Thyroid gland (tissue), 4 donors: ENCODE results near the gene SEMA3A. TPM values are rescaled to one million over a fixed set of nuclear protein-coding genes. Genes with fewer than 3 reads are reported as not detected.
"Not testable (repeated sequence)": the region's sequence is repeated elsewhere in the genome, so short reads cannot be mapped to it uniquely, and the experiment has no call there.

Source experiments
- DNase-seq, 2 donors: peaks; one replicate each; pipeline ENCODE4 v3.0.0-alpha.2; 2019
- H3K27ac ChIP-seq, 3 donors: fragments of 200-600 bp; sonication (generic); 1 replicate in 2 of 3; 2 replicates in 1 of 3; pipeline ENCODE4 v1.5.1; 2016 to 2019; ENCODE audit warnings: mild to moderate bottlenecking in 1 of 3, moderate library complexity in 1 of 3
- H3K27me3 ChIP-seq: fragments of 200-600 bp; sonication (generic); one replicate; pipeline ENCODE4 v1.5.1; 2019
- H3K36me3 ChIP-seq, 2 donors: fragments of 200-600 bp; sonication (generic); one replicate each; pipeline ENCODE4 v1.5.1; 2016 to 2019
- H3K4me1 ChIP-seq, 2 donors: fragments of 200-600 bp; sonication (generic); one replicate each; pipeline ENCODE4 v1.5.1; 2017 to 2019
- H3K4me3 ChIP-seq, 3 donors: fragments of 200-600 bp; sonication (generic); replicated peaks in 1 of 3; 1 replicate in 2 of 3; 2 replicates in 1 of 3; pipeline ENCODE4 v1.5.1; 2016; ENCODE audit warnings: mild to moderate bottlenecking in 1 of 3
- H3K9me3 ChIP-seq: fragments of 200-600 bp; sonication (generic); one replicate; pipeline ENCODE4 v1.5.1; 2017
- CTCF ChIP-seq, 6 experiments: fragments of 200-600 bp in 3 of 6; fragments of 450-650 bp in 3 of 6; sonication (generic) in 3 of 6; IDR thresholded peaks; one replicate each; pipeline ENCODE4 v1.5.1; 2016 to 2019; ENCODE audit warnings: antibody characterized with exemption in 6 of 6, mild to moderate bottlenecking in 2 of 6, inconsistent platforms in 1 of 6, moderate library complexity in 1 of 6
- POLR2A ChIP-seq, 2 donors: fragments of 450-650 bp; IDR thresholded peaks; one replicate each; pipeline ENCODE4 v1.6.1; 2017; ENCODE audit warnings: antibody characterized with exemption in 2 of 2, mild to moderate bottlenecking in 2 of 2, moderate library complexity in 1 of 2
- WGBS, 2 donors: methylation state at CpG; one replicate each; pipeline ENCODE4 v1.1.5; 2017; 5-methylcytosine and 5-hydroxymethylcytosine counted together
- intact Hi-C: fragments of 100-400 bp; cut with DNase I; formaldehyde crosslinking; loops from one replicate; pipeline ENCODE4 v1.15.1; 2023
- total RNA-seq, 4 donors: library from RNA; depleted of rRNA; stranded (reverse); fragments of >200 nt; gene quantifications; one replicate each; pipeline ENCODE4 v1.2.3, GENCODE V29; 2016

Gene SEMA3A
- total RNA-seq, 4 donors from 2014 or later, result 6.5 to 18.0 (median 13.0) TPM

GRCh38 chr7:84069999-84070500 lies 124.5 kb downstream of the SEMA3A start:
- Histone ChIP-seq H3K9me3 (no peaks in the 10 kb centered on the region), H3K36me3 (no peaks in the 10 kb centered on the region), H3K4me3 (no peak overlapping the region), H3K4me1 (no peaks in the 10 kb centered on the region), H3K27ac (no peak overlapping the region), H3K27me3 (no peaks in the 10 kb centered on the region)
- TF ChIP-seq CTCF (IDR thresholded peaks at IDR 0.05), result no peak
- 71 to 78% methylated on average over 2 of the region's 2 CpGs for WGBS, 2 donors
- intact Hi-C loops, result no loop called here
- DNase-seq, result no peak

GRCh38 chr7:84069033-84069432 lies 125.6 kb downstream of the SEMA3A start:
- Histone ChIP-seq H3K27ac (no peak overlapping the region), H3K27me3 (no peaks in the 10 kb centered on the region), H3K4me3 (no peak overlapping the region), H3K4me1 (no peaks in the 10 kb centered on the region), H3K36me3 (no peaks in the 10 kb centered on the region), H3K9me3 (no peaks in the 10 kb centered on the region)
- TF ChIP-seq CTCF (IDR thresholded peaks at IDR 0.05) (no peak), POLR2A (IDR thresholded peaks at IDR 0.05) (no peak)
- intact Hi-C loops, result no loop called here
- no peak for DNase-seq
- 55 to 69% methylated on average over 1 of the region's 1 CpG for WGBS, 2 donors

GRCh38 chr7:84062489-84062901 lies 132.1 kb downstream of the SEMA3A start:
- intact Hi-C loops, DNase-seq, H3K27ac ChIP-seq: not testable (repeated sequence)

GRCh38 chr7:84060760-84061261 lies 133.8 kb downstream of the SEMA3A start:
- H3K4me1 ChIP-seq, result no peaks in the 10 kb centered on the region
- no peak overlapping the region for H3K27ac ChIP-seq
- no peaks in the 10 kb centered on the region for H3K36me3 ChIP-seq
- intact Hi-C loops, result no loop called here
- no peaks in the 10 kb centered on the region for H3K27me3 ChIP-seq
- WGBS, 2 donors, result 40 to 41% methylated on average over 4 of the region's 4 CpGs
- no peak overlapping the region for H3K4me3 ChIP-seq
- no peaks in the 10 kb centered on the region for H3K9me3 ChIP-seq
- DNase-seq, result no peak
- no peak for TF ChIP-seq POLR2A (IDR thresholded peaks at IDR 0.05)
- no peak for TF ChIP-seq CTCF (IDR thresholded peaks at IDR 0.05)

More at GRCh38 chr7:84062489-84062901, 132.1 kb downstream of the SEMA3A start:
- 94 to 99% methylated on average over 28 of the region's 28 CpGs for WGBS, 2 donors
- H3K4me3 ChIP-seq, H3K27me3 ChIP-seq, H3K9me3 ChIP-seq, H3K36me3 ChIP-seq, H3K4me1 ChIP-seq: not testable (repeated sequence)

GRCh38 chr7:84060000-84060399 lies 134.6 kb downstream of the SEMA3A start:
- WGBS, 2 donors, result 92% methylated on average over 1 of the region's 1 CpG
- no peaks in the 10 kb centered on the region for H3K27me3 ChIP-seq

More at GRCh38 chr7:84060000-84060399, 134.6 kb downstream of the SEMA3A start:
- intact Hi-C loops, result no loop called here
- Histone ChIP-seq H3K27ac (no peak overlapping the region), H3K36me3 (no peaks in the 10 kb centered on the region), H3K4me1 (no peaks in the 10 kb centered on the region), H3K9me3 (no peaks in the 10 kb centered on the region), H3K4me3 (no peak overlapping the region)
- no peak for TF ChIP-seq POLR2A (IDR thresholded peaks at IDR 0.05)
- no peak for TF ChIP-seq CTCF (IDR thresholded peaks at IDR 0.05)
- no peak for DNase-seq
